Measurements from ENCODE around the gene TAC4.
A peak's percentile ranks its signal among the peaks of the same experiment; 100 is the strongest.

Gene TAC4

GRCh38 chr17:49843774-49844350 lies 4.0 kb downstream of the TAC4 start:
- ChIA-PET CTCF (interaction anchor here (1.4 to 25.2 kb wide), 2 partner anchors 155 to 286 kb away, joined by 3 to 753 read pairs; partner anchors contain the start of gene DLX3), POLR2A (no interaction called here)
- TF ChIP-seq, protein P1, sequence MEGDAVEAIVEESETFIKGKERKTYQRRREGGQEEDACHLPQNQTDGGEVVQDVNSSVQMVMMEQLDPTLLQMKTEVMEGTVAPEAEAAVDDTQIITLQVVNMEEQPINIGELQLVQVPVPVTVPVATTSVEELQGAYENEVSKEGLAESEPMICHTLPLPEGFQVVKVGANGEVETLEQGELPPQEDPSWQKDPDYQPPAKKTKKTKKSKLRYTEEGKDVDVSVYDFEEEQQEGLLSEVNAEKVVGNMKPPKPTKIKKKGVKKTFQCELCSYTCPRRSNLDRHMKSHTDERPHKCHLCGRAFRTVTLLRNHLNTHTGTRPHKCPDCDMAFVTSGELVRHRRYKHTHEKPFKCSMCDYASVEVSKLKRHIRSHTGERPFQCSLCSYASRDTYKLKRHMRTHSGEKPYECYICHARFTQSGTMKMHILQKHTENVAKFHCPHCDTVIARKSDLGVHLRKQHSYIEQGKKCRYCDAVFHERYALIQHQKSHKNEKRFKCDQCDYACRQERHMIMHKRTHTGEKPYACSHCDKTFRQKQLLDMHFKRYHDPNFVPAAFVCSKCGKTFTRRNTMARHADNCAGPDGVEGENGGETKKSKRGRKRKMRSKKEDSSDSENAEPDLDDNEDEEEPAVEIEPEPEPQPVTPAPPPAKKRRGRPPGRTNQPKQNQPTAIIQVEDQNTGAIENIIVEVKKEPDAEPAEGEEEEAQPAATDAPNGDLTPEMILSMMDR (IDR thresholded peaks at IDR 0.05; ENCODE audit: insufficient read depth, low read length, missing control alignments): peak; percentile 13
- H3K4me3 ChIP-seq (ENCODE audit: low read depth, low read length): no peak overlapping the region
- DNase-seq (ENCODE audit: low read depth, low spot score): no peak

GRCh38 chr17:49842846-49843245 lies 5.0 kb downstream of the TAC4 start:
- no peak overlapping the region for H3K4me3 ChIP-seq (ENCODE audit: low read depth, low read length)
- DNase-seq (ENCODE audit: low read depth, low spot score): no peak
- ChIA-PET CTCF (interaction anchor here (25.2 kb wide), 1 partner anchor 156 kb away, joined by 753 read pairs; the partner anchor contains the start of gene DLX3), POLR2A (interaction anchor here (0.6 kb wide), 1 partner anchor 245 kb away, joined by 3 read pairs; no protein-coding TSS in a partner anchor)
- TF ChIP-seq, protein P1 (IDR thresholded peaks at IDR 0.05; ENCODE audit: insufficient read depth, low read length, missing control alignments): no peak

GRCh38 chr17:49842371-49842770 lies 5.5 kb downstream of the TAC4 start:
- ChIA-PET POLR2A (no interaction called here), CTCF (interaction anchor here (25.2 kb wide), 1 partner anchor 156 kb away, joined by 753 read pairs; the partner anchor contains the start of gene DLX3)
- no peak for DNase-seq (ENCODE audit: low read depth, low spot score)
- TF ChIP-seq, protein P1 (IDR thresholded peaks at IDR 0.05; ENCODE audit: insufficient read depth, low read length, missing control alignments): no peak
- H3K4me3 ChIP-seq (ENCODE audit: low read depth, low read length): no peak overlapping the region

DNA sequence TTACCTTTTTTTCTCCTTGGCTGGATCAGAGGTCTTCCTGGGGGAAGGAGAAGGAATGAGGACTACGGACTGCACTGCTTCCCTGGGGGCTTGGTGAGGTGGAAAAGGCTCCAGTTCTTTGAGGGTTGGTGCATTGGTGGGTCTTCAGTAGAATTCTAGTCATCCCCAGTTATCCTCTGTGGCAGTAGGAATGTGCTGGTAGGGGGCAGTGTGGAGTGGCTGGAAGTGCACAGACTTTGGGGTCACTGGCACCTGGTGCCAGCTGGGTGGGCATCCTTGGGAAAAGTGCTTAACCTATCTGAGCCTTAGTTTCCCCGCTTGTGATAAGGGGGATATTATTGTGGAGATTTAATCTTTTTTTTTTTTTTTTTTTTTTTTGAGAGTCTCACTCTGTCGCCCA lies 6.3 kb downstream of the TAC4 start:
- no peak overlapping the region for H3K4me3 ChIP-seq (ENCODE audit: low read depth, low read length)
- ChIA-PET POLR2A (no interaction called here), CTCF (no interaction called here)
- no peak for DNase-seq (ENCODE audit: low read depth, low spot score)
- TF ChIP-seq, protein P1 (IDR thresholded peaks at IDR 0.05; ENCODE audit: insufficient read depth, low read length, missing control alignments): no peak

- POLR2A ChIA-PET: no interaction called here
- TF ChIP-seq, protein P1 (IDR thresholded peaks at IDR 0.05; ENCODE audit: insufficient read depth, low read length, missing control alignments): no peak
- CTCF ChIA-PET: interaction anchor here (0.8 to 7.6 kb wide), 4 partner anchors 9 to 255 kb away, joined by 3 to 37 read pairs (median 12); partner anchors contain the start of gene TAC4
- no peak for DNase-seq (ENCODE audit: low read depth, low spot score)
- no peak overlapping the region for H3K4me3 ChIP-seq (ENCODE audit: low read depth, low read length)
These were observed 8.4 kb downstream of the TAC4 start for GRCh38 chr17:49839455-49839854.

DNA sequence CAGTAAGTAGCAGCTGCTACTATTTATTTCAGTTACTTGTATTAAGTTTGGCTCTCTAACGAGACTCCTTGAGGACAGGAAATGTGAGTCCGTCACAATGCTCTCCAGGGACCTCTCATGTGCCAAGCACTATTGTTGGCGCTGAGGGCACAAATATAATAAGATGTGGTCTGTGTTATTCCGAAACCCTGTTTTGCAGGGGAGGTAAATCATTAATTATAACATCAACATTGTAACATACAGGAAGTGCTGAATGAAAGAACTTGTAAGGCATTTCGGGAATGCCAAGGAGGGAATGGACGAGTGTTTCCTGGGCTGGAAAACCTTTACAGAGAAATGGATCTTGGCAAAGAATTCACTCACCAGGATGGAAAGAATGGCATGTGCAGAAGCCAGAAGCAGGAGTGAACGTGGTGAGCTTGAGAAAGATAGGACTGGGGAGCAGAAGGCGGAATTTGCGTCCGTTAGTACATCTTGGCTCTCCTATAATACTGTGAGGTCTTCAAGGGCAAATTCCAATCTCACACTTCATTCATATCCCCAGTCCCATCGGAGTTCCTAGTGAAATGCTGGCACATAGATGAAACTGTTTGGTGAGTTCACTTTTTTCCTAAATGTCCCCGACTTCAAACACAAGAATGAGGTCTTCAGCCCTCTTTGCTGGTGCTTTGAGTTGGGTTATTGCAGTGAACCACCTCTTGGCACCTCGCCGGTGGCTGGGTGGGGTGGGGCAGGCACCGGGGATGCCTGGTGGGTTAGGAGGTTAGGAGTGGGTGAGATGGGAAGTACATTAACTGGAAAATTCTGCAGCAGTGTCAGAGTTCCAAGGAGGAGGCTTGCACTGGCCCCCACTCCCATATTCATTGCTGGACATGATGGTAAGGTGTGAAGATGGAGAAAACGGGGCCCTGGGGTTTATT lies 11.5 kb downstream of the TAC4 start:
- ChIA-PET POLR2A (interaction anchor here (0.5 kb wide), 1 partner anchor 137 kb away, joined by 3 read pairs; no protein-coding TSS in a partner anchor), CTCF (interaction anchor here (1.2 to 7.6 kb wide), 2 partner anchors 13 to 161 kb away, joined by 3 to 37 read pairs; no protein-coding TSS in a partner anchor)

More for the DNA sequence above, 11.5 kb downstream of the TAC4 start:
- TF ChIP-seq, protein P1 (IDR thresholded peaks at IDR 0.05; ENCODE audit: insufficient read depth, low read length, missing control alignments): no peak
- DNase-seq (ENCODE audit: low read depth, low spot score): peak; percentile 23
- no peak overlapping the region for H3K4me3 ChIP-seq (ENCODE audit: low read depth, low read length)

All from AG04449 (cell line).